ENCODE data around the gene C5. TPM values are rescaled to one million over a fixed set of nuclear protein-coding genes. Genes with fewer than 3 reads are reported as not detected.

Gene C5
- total RNA-seq, 1 donor from 2014 or later = 3.1 TPM

GRCh38 chr9:121071370-121071755 is 21.3 kb upstream of the C5 start:
- TF ChIP-seq CTCF (IDR thresholded peaks at IDR 0.05; ENCODE audit: unreplicated experiment) = no peak
- Mint-ChIP-seq H3K27ac (no peak overlapping the region), H3K36me3 (peaks cover 15% of the 10 kb centered on the region), H3K4me3 (no peak overlapping the region), H3K4me1 (peaks cover 18% of the 10 kb centered on the region), H3K9me3 (peaks cover 22% of the 10 kb centered on the region), H3K27me3 (ENCODE audit: low read depth) (peaks cover 17% of the 10 kb centered on the region)
- DNase-seq (ENCODE audit: low spot score in 2 of 2, unreplicated experiment in 2 of 2) = no peak

- no peak for TF ChIP-seq CTCF (IDR thresholded peaks at IDR 0.05; ENCODE audit: unreplicated experiment)
- H3K36me3 Mint-ChIP-seq = peaks cover 15% of the 10 kb centered on the region
- H3K4me3 Mint-ChIP-seq = no peak overlapping the region
- H3K27me3 Mint-ChIP-seq (ENCODE audit: low read depth) = peaks cover 15% of the 10 kb centered on the region
- peaks cover 22% of the 10 kb centered on the region for H3K9me3 Mint-ChIP-seq
- DNase-seq (ENCODE audit: low spot score in 2 of 2, unreplicated experiment in 2 of 2) = no peak
- H3K27ac Mint-ChIP-seq = no peak overlapping the region
- H3K4me1 Mint-ChIP-seq = peaks cover 10% of the 10 kb centered on the region
Observed at GRCh38 chr9:121069396-121069795, 19.3 kb upstream of the C5 start.

GRCh38 chr9:121067640-121068039 is 17.6 kb upstream of the C5 start:
- peaks cover 22% of the 10 kb centered on the region for H3K9me3 Mint-ChIP-seq

GRCh38 chr9:121066850-121067249 is 16.8 kb upstream of the C5 start:
- no peak overlapping the region for H3K4me3 Mint-ChIP-seq
- peaks cover 6% of the 10 kb centered on the region for H3K27me3 Mint-ChIP-seq (ENCODE audit: low read depth)
- H3K9me3 Mint-ChIP-seq = peaks cover 22% of the 10 kb centered on the region

More at GRCh38 chr9:121067640-121068039, 17.6 kb upstream of the C5 start:
- no peak overlapping the region for H3K27ac Mint-ChIP-seq
- no peak overlapping the region for H3K4me3 Mint-ChIP-seq
- peaks cover 15% of the 10 kb centered on the region for H3K36me3 Mint-ChIP-seq
- DNase-seq (ENCODE audit: low spot score in 2 of 2, unreplicated experiment in 2 of 2) = no peak
- TF ChIP-seq CTCF (IDR thresholded peaks at IDR 0.05; ENCODE audit: unreplicated experiment) = no peak
- H3K4me1 Mint-ChIP-seq = peaks cover 6% of the 10 kb centered on the region
- peaks cover 10% of the 10 kb centered on the region for H3K27me3 Mint-ChIP-seq (ENCODE audit: low read depth)

GRCh38 chr9:121059998-121060636 is 10.0 kb upstream of the C5 start:
- Mint-ChIP-seq H3K27ac (no peak overlapping the region), H3K27me3 (ENCODE audit: low read depth) (no peaks in the 10 kb centered on the region), H3K4me3 (no peak overlapping the region), H3K36me3 (peaks cover 2% of the 10 kb centered on the region), H3K4me1 (peaks cover 21% of the 10 kb centered on the region), H3K9me3 (peaks cover 8% of the 10 kb centered on the region)
- DNase-seq (ENCODE audit: low spot score in 2 of 2, unreplicated experiment in 2 of 2) = no peak
- TF ChIP-seq CTCF (IDR thresholded peaks at IDR 0.05; ENCODE audit: unreplicated experiment) = peak; percentile 68

More at GRCh38 chr9:121066850-121067249, 16.8 kb upstream of the C5 start:
- H3K36me3 Mint-ChIP-seq = peaks cover 15% of the 10 kb centered on the region
- H3K4me1 Mint-ChIP-seq = peaks cover 14% of the 10 kb centered on the region
- no peak for DNase-seq (ENCODE audit: low spot score in 2 of 2, unreplicated experiment in 2 of 2)
- no peak overlapping the region for H3K27ac Mint-ChIP-seq
- TF ChIP-seq CTCF (IDR thresholded peaks at IDR 0.05; ENCODE audit: unreplicated experiment) = no peak
